Keratinocyte (primary cell): ENCODE data around the gene MKX. TPM values are rescaled to one million over a fixed set of nuclear protein-coding genes. Genes with fewer than 3 reads are reported as not detected.

ENCODE experiments used
- DNase-seq: peaks from one replicate; pipeline ENCODE4 v3.0.0-alpha.2; 2011; ENCODE audit warnings: low read depth, missing footprints, low spot score
- FAIRE-seq: peaks from 2 replicates; lab custom pipeline; 2011; peaks lifted over from hg19 to GRCh38; lab: Jason Lieb, UNC
- H2AFZ ChIP-seq: 2 replicates; pipeline ENCODE4 v1.6.0; 2012; ENCODE audit warnings: low read length, control low read depth, inconsistent platforms; ENCODE audit not compliant: control insufficient read depth
- H3K27ac ChIP-seq: 2 replicates; pipeline ENCODE4 v1.5.1; 2011; ENCODE audit warnings: low read length; ENCODE audit not compliant: control insufficient read depth, insufficient read depth
- H3K27me3 ChIP-seq: 3 replicates; pipeline ENCODE4 v1.6.0; 2011; ENCODE audit warnings: low read length; ENCODE audit not compliant: control insufficient read depth, insufficient read depth; ENCODE audit errors: extremely low read depth
- H3K36me3 ChIP-seq, 2 experiments: 2 replicates in 1 of 2; 3 replicates in 1 of 2; pipeline ENCODE4 v1.5.1; 2011; ENCODE audit warnings: low read length in 2 of 2, mild to moderate bottlenecking in 1 of 2; ENCODE audit not compliant: control insufficient read depth in 2 of 2, insufficient read depth in 2 of 2; ENCODE audit errors: extremely low read depth in 1 of 2
- H3K4me1 ChIP-seq: 3 replicates; pipeline ENCODE4 v1.5.1; 2011; ENCODE audit warnings: low read length; ENCODE audit not compliant: control insufficient read depth, insufficient read depth; ENCODE audit errors: extremely low read depth
- H3K4me2 ChIP-seq: 3 replicates; pipeline ENCODE4 v1.6.0; 2011; ENCODE audit warnings: low read depth, low read length; ENCODE audit not compliant: control insufficient read depth, insufficient read depth; ENCODE audit errors: extremely low read depth
- H3K4me3 ChIP-seq, 3 experiments: fragments of 200-600 bp in 1 of 3; sonication (generic) in 1 of 3; 2 replicates in 2 of 3; 3 replicates in 1 of 3; pipeline ENCODE4 v1.5.1; 2011 to 2016; ENCODE audit warnings: low read length in 3 of 3, mild to moderate bottlenecking in 3 of 3, control low read depth in 2 of 3, inconsistent platforms in 1 of 3, low read depth in 1 of 3, mixed read lengths in 1 of 3, mixed run types in 1 of 3, moderate library complexity in 1 of 3; ENCODE audit not compliant: control insufficient read depth in 2 of 3, insufficient read depth in 2 of 3; ENCODE audit errors: extremely low read depth in 1 of 3
- H3K79me2 ChIP-seq: 2 replicates; pipeline ENCODE4 v1.6.0; 2012; ENCODE audit warnings: low read length; ENCODE audit not compliant: control insufficient read depth, insufficient read depth
- H3K9ac ChIP-seq: 3 replicates; pipeline ENCODE4 v1.6.0; 2011; ENCODE audit warnings: low read length; ENCODE audit not compliant: control insufficient read depth, insufficient read depth; ENCODE audit errors: extremely low read depth
- H3K9me1 ChIP-seq: 3 replicates; pipeline ENCODE4 v1.6.0; 2011; ENCODE audit warnings: low read length; ENCODE audit not compliant: control insufficient read depth, insufficient read depth; ENCODE audit errors: extremely low read depth
- H3K9me3 ChIP-seq: 2 replicates; pipeline ENCODE4 v1.5.1; 2012; ENCODE audit warnings: low read depth, low read length; ENCODE audit not compliant: control insufficient read depth
- H4K20me1 ChIP-seq: 3 replicates; pipeline ENCODE4 v1.6.0; 2011; ENCODE audit warnings: low read length; ENCODE audit not compliant: control insufficient read depth, insufficient read depth; ENCODE audit errors: extremely low read depth
- CTCF ChIP-seq, 3 experiments: IDR thresholded peaks in 1 of 3; conservative IDR thresholded peaks in 1 of 3; optimal IDR thresholded peaks in 1 of 3; 2 replicates in 2 of 3; 3 replicates in 1 of 3; pipeline versions ENCODE3 to v1.5.1; 2011; ENCODE audit warnings: low read length in 3 of 3, mild to moderate bottlenecking in 3 of 3, moderate library complexity in 2 of 3, control low read depth in 1 of 3, inconsistent platforms in 1 of 3; ENCODE audit not compliant: insufficient read depth in 2 of 3; ENCODE audit errors: extremely low read depth in 1 of 3
- EZH2 ChIP-seq: IDR thresholded peaks from one replicate; pipeline ENCODE4 v1.6.1; 2012; ENCODE audit warnings: inconsistent platforms, mild to moderate bottlenecking, low read length, moderate library complexity
- dilution Hi-C: fragments of 300-500 bp; cut with MboI; formaldehyde crosslinking; loops from one replicate; pipeline ENCODE4 v1.7.0; 2020; ENCODE audit warnings: low sequenced_read_pairs; ENCODE audit not compliant: extremely low pct_ligation_motif_present
- polyA plus RNA-seq, 5 experiments: library from polyadenylated mRNA; depleted of rRNA in 3 of 5; stranded (reverse) in 3 of 5; stranded (forward) in 1 of 5; unstranded in 1 of 5; fragments of >200 nt; gene quantifications; 1 replicate in 1 of 5; 2 replicates in 3 of 5; 3 replicates in 1 of 5; pipeline versions ENCODE4 v1.2.1 to v1.2.3, GENCODE V29; 2011 to 2012; ENCODE audit warnings: missing spikeins in 2 of 5, low read depth in 1 of 5, low replicate concordance in 1 of 5

The MKX gene
- polyA plus RNA-seq, 1 donor (not counting 4 experiments of a cell fraction or from before 2014, with no cell fraction given): 0.04 TPM

GRCh38 chr10:27680691-27681605 is 64.7 kb downstream of the MKX start:
- Histone ChIP-seq H3K79me2 (no peaks in the 10 kb centered on the region), H3K27me3 (peaks cover 4% of the 10 kb centered on the region), H3K9me3 (no peaks in the 10 kb centered on the region), H2AFZ (no peak overlapping the region), H4K20me1 (no peaks in the 10 kb centered on the region), H3K4me2 (no peak overlapping the region), H3K9ac (no peak overlapping the region), H3K9me1 (no peaks in the 10 kb centered on the region), H3K36me3 (no peaks in the 10 kb centered on the region), H3K4me1 (no peaks in the 10 kb centered on the region), H3K27ac (no peak overlapping the region), H3K4me3 (no peak overlapping the region)
- TF ChIP-seq CTCF (optimal IDR thresholded peaks at IDR 0.05 in 1 of 3, IDR thresholded peaks at IDR 0.05 in 1 of 3, conservative IDR thresholded peaks at IDR 0.05 in 1 of 3; ENCODE audit: extremely low read depth in 1 of 3, insufficient read depth in 2 of 3, low read length in 3 of 3) (no peak), EZH2 (no peak)
- no peak for FAIRE-seq
- no peak for DNase-seq
- dilution Hi-C loops: no loop called here

- TF ChIP-seq EZH2: no peak
- no peak for TF ChIP-seq CTCF (optimal IDR thresholded peaks at IDR 0.05 in 1 of 3, IDR thresholded peaks at IDR 0.05 in 1 of 3, conservative IDR thresholded peaks at IDR 0.05 in 1 of 3; ENCODE audit: extremely low read depth in 1 of 3, insufficient read depth in 2 of 3, low read length in 3 of 3)
- H3K79me2 ChIP-seq: no peaks in the 10 kb centered on the region
- H3K9me3 ChIP-seq: no peaks in the 10 kb centered on the region
- no peak overlapping the region for H3K4me2 ChIP-seq
- H2AFZ ChIP-seq: no peak overlapping the region
- no peak overlapping the region for H3K9ac ChIP-seq
- DNase-seq (no peak), FAIRE-seq (peak; percentile 78)
- H4K20me1 ChIP-seq: no peaks in the 10 kb centered on the region
- no peaks in the 10 kb centered on the region for H3K36me3 ChIP-seq
- H3K27me3 ChIP-seq: peaks cover 4% of the 10 kb centered on the region
- dilution Hi-C loops: no loop called here
- no peak overlapping the region for H3K4me3 ChIP-seq
- no peak overlapping the region for H3K27ac ChIP-seq
- no peaks in the 10 kb centered on the region for H3K4me1 ChIP-seq
- H3K9me1 ChIP-seq: no peaks in the 10 kb centered on the region
Observed at GRCh38 chr10:27680006-27680557, 65.5 kb downstream of the MKX start.
